ENCODE data around the gene AP3S1.

DNA sequence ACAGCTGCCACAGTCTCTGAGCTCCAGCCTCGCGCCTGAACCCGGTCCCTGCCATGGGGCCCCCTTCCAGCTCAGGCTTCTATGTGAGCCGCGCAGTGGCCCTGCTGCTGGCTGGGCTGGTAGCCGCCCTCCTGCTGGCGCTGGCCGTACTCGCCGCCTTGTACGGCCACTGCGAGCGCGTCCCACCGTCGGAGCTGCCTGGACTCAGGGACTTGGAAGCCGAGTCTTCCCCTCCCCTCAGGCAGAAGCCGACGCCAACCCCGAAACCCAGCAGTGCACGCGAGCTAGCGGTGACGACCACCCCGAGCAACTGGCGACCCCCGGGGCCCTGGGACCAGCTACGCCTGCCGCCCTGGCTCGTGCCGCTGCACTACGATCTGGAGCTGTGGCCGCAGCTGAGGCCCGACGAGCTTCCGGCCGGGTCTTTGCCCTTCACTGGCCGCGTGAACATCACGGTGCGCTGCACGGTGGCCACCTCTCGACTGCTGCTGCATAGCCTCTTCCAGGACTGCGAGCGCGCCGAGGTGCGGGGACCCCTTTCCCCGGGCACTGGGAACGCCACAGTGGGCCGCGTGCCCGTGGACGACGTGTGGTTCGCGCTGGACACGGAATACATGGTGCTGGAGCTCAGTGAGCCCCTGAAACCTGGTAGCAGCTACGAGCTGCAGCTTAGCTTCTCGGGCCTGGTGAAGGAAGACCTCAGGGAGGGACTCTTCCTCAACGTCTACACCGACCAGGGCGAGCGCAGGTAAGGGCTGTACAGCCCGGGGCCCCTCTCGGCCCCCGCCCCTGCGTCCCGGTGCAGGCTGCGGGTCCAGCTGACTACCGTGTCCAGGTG lies 121.0 kb downstream of the AP3S1 start:
- TF ChIP-seq POLR2A (IDR thresholded peaks at IDR 0.05) (no peak), CTCF (IDR thresholded peaks at IDR 0.05) (no peak)
